Neural progenitor cell (in vitro differentiated cells): ENCODE data around the gene RTN4R.
"Not testable (repeated sequence)": the region's sequence is repeated elsewhere in the genome, so short reads cannot be mapped to it uniquely, and the experiment has no call there.

Source experiments
- EZH2 ChIP-seq: fragments of 200-600 bp; sonication (generic); IDR thresholded peaks from 2 replicates; pipeline ENCODE4 v1.6.1; 2017; ENCODE audit warnings: antibody characterized with exemption, mild to moderate bottlenecking, moderate library complexity
- TF ChIP-seq, protein P1 (sequence below): fragments of 200-600 bp; sonication (generic); IDR thresholded peaks from 2 replicates; pipeline ENCODE4 v1.5.1; 2017; ENCODE audit warnings: antibody characterized with exemption, mild to moderate bottlenecking

DNA sequence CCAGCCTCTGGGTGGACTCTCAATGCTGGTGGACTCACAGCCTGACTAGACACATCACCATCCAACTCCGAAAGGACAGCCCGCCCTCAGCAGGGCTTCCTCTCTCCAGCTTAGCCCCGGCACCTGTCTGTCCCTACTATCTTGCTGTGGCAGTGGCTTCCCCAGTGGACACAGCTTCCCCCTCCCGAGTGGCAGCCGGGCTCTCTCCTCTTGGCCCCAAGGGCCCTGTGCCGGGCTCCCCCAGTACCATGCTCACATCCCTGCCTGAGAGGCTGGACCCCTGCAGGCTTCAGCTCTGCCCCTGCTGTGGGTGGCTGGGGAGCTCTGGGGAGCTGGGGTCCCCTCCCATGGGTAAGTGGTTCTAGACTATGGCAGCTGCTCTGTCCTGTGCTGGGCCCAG, 42.7 kb upstream of the RTN4R start:
- TF ChIP-seq, protein P1, sequence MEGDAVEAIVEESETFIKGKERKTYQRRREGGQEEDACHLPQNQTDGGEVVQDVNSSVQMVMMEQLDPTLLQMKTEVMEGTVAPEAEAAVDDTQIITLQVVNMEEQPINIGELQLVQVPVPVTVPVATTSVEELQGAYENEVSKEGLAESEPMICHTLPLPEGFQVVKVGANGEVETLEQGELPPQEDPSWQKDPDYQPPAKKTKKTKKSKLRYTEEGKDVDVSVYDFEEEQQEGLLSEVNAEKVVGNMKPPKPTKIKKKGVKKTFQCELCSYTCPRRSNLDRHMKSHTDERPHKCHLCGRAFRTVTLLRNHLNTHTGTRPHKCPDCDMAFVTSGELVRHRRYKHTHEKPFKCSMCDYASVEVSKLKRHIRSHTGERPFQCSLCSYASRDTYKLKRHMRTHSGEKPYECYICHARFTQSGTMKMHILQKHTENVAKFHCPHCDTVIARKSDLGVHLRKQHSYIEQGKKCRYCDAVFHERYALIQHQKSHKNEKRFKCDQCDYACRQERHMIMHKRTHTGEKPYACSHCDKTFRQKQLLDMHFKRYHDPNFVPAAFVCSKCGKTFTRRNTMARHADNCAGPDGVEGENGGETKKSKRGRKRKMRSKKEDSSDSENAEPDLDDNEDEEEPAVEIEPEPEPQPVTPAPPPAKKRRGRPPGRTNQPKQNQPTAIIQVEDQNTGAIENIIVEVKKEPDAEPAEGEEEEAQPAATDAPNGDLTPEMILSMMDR: not testable (repeated sequence)
- not testable (repeated sequence) for TF ChIP-seq EZH2
